Erythroblast (primary cell): ENCODE measurements around the gene CHN1.
A peak's percentile ranks its signal among the peaks of the same experiment; 100 is the strongest.

Experiments used
- DNase-seq, 2 experiments: peaks; one replicate each; lab custom pipeline; 2025; lab: John Stamatoyannopoulos, UW
- GATA1 ChIP-seq: IDR thresholded peaks from 2 replicates; pipeline ENCODE4 v1.6.1; 2011; ENCODE audit warnings: low read depth, mild to moderate bottlenecking, control low read depth, low read length, moderate library complexity
- POLR2A ChIP-seq: IDR thresholded peaks from 2 replicates; pipeline ENCODE4 v1.6.1; 2011; ENCODE audit warnings: mild to moderate bottlenecking, low read length

CHN1 gene

GRCh38 chr2:174824068-174824467 is 181.1 kb downstream of the CHN1 start:
- peak; percentile 32 to 81 for DNase-seq

GRCh38 chr2:174821628-174822027 is 183.6 kb downstream of the CHN1 start:
- no peak for DNase-seq
- TF ChIP-seq GATA1 (no peak), POLR2A (no peak)

More at GRCh38 chr2:174824068-174824467, 181.1 kb downstream of the CHN1 start:
- no peak for TF ChIP-seq POLR2A
- TF ChIP-seq GATA1 = no peak

GRCh38 chr2:174820361-174820760 is 184.8 kb downstream of the CHN1 start:
- DNase-seq = no peak
- no peak for TF ChIP-seq POLR2A
- no peak for TF ChIP-seq GATA1

- TF ChIP-seq POLR2A = no peak
- TF ChIP-seq GATA1 = no peak
- DNase-seq = no peak
These were observed 189.7 kb downstream of the CHN1 start for GRCh38 chr2:174815526-174815925.

- DNase-seq = no peak
- no peak for TF ChIP-seq POLR2A
- TF ChIP-seq GATA1 = no peak
These were observed 193.1 kb downstream of the CHN1 start for GRCh38 chr2:174812037-174812436.

- DNase-seq = no peak
- no peak for TF ChIP-seq GATA1
- TF ChIP-seq POLR2A = no peak
These were observed 197.2 kb downstream of the CHN1 start for GRCh38 chr2:174807931-174808330.

- TF ChIP-seq GATA1 (no peak), POLR2A (no peak)
- no peak for DNase-seq
These were observed 199.4 kb downstream of the CHN1 start for GRCh38 chr2:174805803-174806202.

GRCh38 chr2:174802459-174802858 is 202.7 kb downstream of the CHN1 start:
- TF ChIP-seq GATA1 = no peak
- TF ChIP-seq POLR2A = no peak
- DNase-seq = no peak

- no peak for TF ChIP-seq GATA1
- TF ChIP-seq POLR2A = no peak
- no peak for DNase-seq
These were observed 204.6 kb downstream of the CHN1 start for GRCh38 chr2:174800436-174801205.

GRCh38 chr2:174798801-174799200 is 206.4 kb downstream of the CHN1 start:
- no peak for DNase-seq
- TF ChIP-seq POLR2A (no peak), GATA1 (no peak)

GRCh38 chr2:174797781-174798276 is 207.4 kb downstream of the CHN1 start:
- no peak for DNase-seq
- TF ChIP-seq POLR2A (no peak), GATA1 (no peak)

- TF ChIP-seq GATA1 (no peak), POLR2A (no peak)
- peak in 1 of 2 experiments; percentile 30 for DNase-seq
These were observed 208.8 kb downstream of the CHN1 start for GRCh38 chr2:174796319-174796771.

- no peak for TF ChIP-seq POLR2A
- no peak for TF ChIP-seq GATA1
- no peak for DNase-seq
These were observed 210.3 kb downstream of the CHN1 start for GRCh38 chr2:174794851-174795374.

GRCh38 chr2:174792309-174793025 is 212.7 kb downstream of the CHN1 start:
- DNase-seq = peak in 1 of 2 experiments; percentile 6
- TF ChIP-seq POLR2A (no peak), GATA1 (no peak)
